Measurements from ENCODE around the gene PTPN14.

DNA sequence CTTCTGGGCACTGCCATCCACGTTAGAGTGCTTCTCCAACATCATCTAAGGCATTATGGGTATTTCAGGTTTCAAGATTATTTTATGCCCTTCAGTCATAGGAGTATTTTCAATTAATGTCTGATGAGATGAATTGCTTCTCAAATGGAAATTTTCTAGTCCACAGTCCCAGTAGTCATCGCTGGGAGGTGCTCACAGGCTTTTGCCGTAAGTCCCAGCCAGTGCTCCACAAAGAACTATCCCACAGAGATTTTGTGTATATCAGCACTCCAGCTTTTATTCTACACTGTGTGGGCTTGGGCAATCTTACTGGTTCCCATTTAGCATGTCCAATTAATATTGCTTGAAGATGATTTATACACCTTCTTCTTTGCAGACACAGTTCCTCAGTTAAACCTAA lies 209.5 kb downstream of the PTPN14 start:
- no peak for TF ChIP-seq FOS (IDR thresholded peaks at IDR 0.05; ENCODE audit: low read depth, low read length)
- no peak for TF ChIP-seq POLR2A (IDR thresholded peaks at IDR 0.05; ENCODE audit: low read depth, low read length)
- TF ChIP-seq, protein P1, sequence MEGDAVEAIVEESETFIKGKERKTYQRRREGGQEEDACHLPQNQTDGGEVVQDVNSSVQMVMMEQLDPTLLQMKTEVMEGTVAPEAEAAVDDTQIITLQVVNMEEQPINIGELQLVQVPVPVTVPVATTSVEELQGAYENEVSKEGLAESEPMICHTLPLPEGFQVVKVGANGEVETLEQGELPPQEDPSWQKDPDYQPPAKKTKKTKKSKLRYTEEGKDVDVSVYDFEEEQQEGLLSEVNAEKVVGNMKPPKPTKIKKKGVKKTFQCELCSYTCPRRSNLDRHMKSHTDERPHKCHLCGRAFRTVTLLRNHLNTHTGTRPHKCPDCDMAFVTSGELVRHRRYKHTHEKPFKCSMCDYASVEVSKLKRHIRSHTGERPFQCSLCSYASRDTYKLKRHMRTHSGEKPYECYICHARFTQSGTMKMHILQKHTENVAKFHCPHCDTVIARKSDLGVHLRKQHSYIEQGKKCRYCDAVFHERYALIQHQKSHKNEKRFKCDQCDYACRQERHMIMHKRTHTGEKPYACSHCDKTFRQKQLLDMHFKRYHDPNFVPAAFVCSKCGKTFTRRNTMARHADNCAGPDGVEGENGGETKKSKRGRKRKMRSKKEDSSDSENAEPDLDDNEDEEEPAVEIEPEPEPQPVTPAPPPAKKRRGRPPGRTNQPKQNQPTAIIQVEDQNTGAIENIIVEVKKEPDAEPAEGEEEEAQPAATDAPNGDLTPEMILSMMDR (conservative IDR thresholded peaks at IDR 0.05; ENCODE audit: low read depth, low read length): no peak
- no peak for TF ChIP-seq SMC3 (IDR thresholded peaks at IDR 0.05; ENCODE audit: low read depth, low read length)
- TF ChIP-seq RAD21 (IDR thresholded peaks at IDR 0.05; ENCODE audit: low read length): no peak
- TF ChIP-seq CEBPB (IDR thresholded peaks at IDR 0.05; ENCODE audit: low read depth, low read length): no peak
- TF ChIP-seq BHLHE40 (IDR thresholded peaks at IDR 0.05; ENCODE audit: low read depth, low read length): no peak
- no peak for TF ChIP-seq MAZ (IDR thresholded peaks at IDR 0.05; ENCODE audit: borderline replicate concordance, low read depth, low read length)
- no peak for TF ChIP-seq RFX5 (IDR thresholded peaks at IDR 0.05; ENCODE audit: low read depth, low read length)
- no peak for TF ChIP-seq MXI1 (IDR thresholded peaks at IDR 0.05; ENCODE audit: borderline replicate concordance, low read depth, low read length)
- TF ChIP-seq, protein P2, sequence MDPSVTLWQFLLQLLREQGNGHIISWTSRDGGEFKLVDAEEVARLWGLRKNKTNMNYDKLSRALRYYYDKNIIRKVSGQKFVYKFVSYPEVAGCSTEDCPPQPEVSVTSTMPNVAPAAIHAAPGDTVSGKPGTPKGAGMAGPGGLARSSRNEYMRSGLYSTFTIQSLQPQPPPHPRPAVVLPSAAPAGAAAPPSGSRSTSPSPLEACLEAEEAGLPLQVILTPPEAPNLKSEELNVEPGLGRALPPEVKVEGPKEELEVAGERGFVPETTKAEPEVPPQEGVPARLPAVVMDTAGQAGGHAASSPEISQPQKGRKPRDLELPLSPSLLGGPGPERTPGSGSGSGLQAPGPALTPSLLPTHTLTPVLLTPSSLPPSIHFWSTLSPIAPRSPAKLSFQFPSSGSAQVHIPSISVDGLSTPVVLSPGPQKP (IDR thresholded peaks at IDR 0.05; ENCODE audit: borderline replicate concordance, low read depth, low read length): no peak
- TF ChIP-seq MAFK (IDR thresholded peaks at IDR 0.05; ENCODE audit: low read depth, low read length): no peak

Data from IMR-90 (cell line).